ENCODE results near the gene CEP104. TPM values are rescaled to one million over a fixed set of nuclear protein-coding genes. Genes with fewer than 3 reads are reported as not detected.

Gene CEP104
- total RNA-seq, 1 experiment from 2014 or later: 47.7 TPM

- intact Hi-C loops (cut with micrococcal nuclease; ENCODE audit: unreplicated experiment): no loop called here
- no TSS peak for BruUV-seq (replicated peaks)
- H3K79me2 ChIP-seq (ENCODE audit: low read depth): no peaks in the 10 kb centered on the region
- no peaks in the 10 kb centered on the region for H3K27me3 ChIP-seq (ENCODE audit: insufficient read depth, low read depth)
- H3K36me3 ChIP-seq (ENCODE audit: low read depth): no peaks in the 10 kb centered on the region
- no peak for DNase-seq
- H2AFZ ChIP-seq: no peak overlapping the region
- CTCF ChIA-PET: no interaction called here
- peaks cover 3% of the 10 kb centered on the region; the same call in 1 of the 2 replicates for H3F3A ChIP-seq (ENCODE audit: insufficient read depth, low read depth)
- H3K27ac ChIP-seq: no peak overlapping the region
- no peak overlapping the region for H3K4me3 ChIP-seq
- no peaks in the 10 kb centered on the region for H3K9me3 ChIP-seq (ENCODE audit: insufficient read depth, low read depth)
- TF ChIP-seq EZH2 (IDR thresholded peaks at IDR 0.05; ENCODE audit: low read depth) (no peak), CTCF (conservative IDR thresholded peaks at IDR 0.05) (no peak)
- H4K20me1 ChIP-seq (ENCODE audit: insufficient read depth): no peaks in the 10 kb centered on the region
- H3K4me2 ChIP-seq: no peak overlapping the region
- POLR2A ChIA-PET (ENCODE audit: unreplicated experiment): no interaction called here
- no peaks in the 10 kb centered on the region for H3K9me2 ChIP-seq (ENCODE audit: insufficient read depth)
- H3K4me1 ChIP-seq (replicated peaks; ENCODE audit: insufficient read depth): no peaks in the 10 kb centered on the region
Measured at GRCh38 chr1:3871451-3871805, 14.4 kb upstream of the CEP104 start.

GRCh38 chr1:3869751-3870301, 12.8 kb upstream of the CEP104 start:
- Histone ChIP-seq H3K36me3 (ENCODE audit: low read depth) (no peaks in the 10 kb centered on the region), H3K9me2 (ENCODE audit: insufficient read depth) (no peaks in the 10 kb centered on the region), H3K79me2 (ENCODE audit: low read depth) (no peaks in the 10 kb centered on the region), H3K27ac (no peak overlapping the region), H3K27me3 (ENCODE audit: insufficient read depth, low read depth) (no peaks in the 10 kb centered on the region), H3K9me3 (ENCODE audit: insufficient read depth, low read depth) (no peaks in the 10 kb centered on the region), H3K4me2 (no peak overlapping the region), H3K4me1 (replicated peaks; ENCODE audit: insufficient read depth) (no peaks in the 10 kb centered on the region), H3F3A (ENCODE audit: insufficient read depth, low read depth) (peaks cover 3% of the 10 kb centered on the region; the same call in 1 of the 2 replicates), H3K4me3 (no peak overlapping the region), H2AFZ (no peak overlapping the region), H4K20me1 (ENCODE audit: insufficient read depth) (no peaks in the 10 kb centered on the region)
- TF ChIP-seq EZH2 (IDR thresholded peaks at IDR 0.05; ENCODE audit: low read depth) (no peak), CTCF (conservative IDR thresholded peaks at IDR 0.05) (no peak)
- BruUV-seq (replicated peaks): no TSS peak
- DNase-seq: no peak
- intact Hi-C loops (cut with micrococcal nuclease; ENCODE audit: unreplicated experiment): no loop called here
- CTCF ChIA-PET: no interaction called here
- POLR2A ChIA-PET (ENCODE audit: unreplicated experiment): no interaction called here

- Histone ChIP-seq H3K36me3 (ENCODE audit: low read depth) (no peaks in the 10 kb centered on the region), H3K4me2 (no peak overlapping the region), H3K9me3 (ENCODE audit: insufficient read depth, low read depth) (no peaks in the 10 kb centered on the region), H3K79me2 (ENCODE audit: low read depth) (no peaks in the 10 kb centered on the region), H3K4me3 (no peak overlapping the region), H3K27ac (no peak overlapping the region), H2AFZ (no peak overlapping the region), H3K4me1 (replicated peaks; ENCODE audit: insufficient read depth) (no peaks in the 10 kb centered on the region), H3F3A (ENCODE audit: insufficient read depth, low read depth) (peaks cover 3% of the 10 kb centered on the region; the same call in 1 of the 2 replicates), H3K9me2 (ENCODE audit: insufficient read depth) (no peaks in the 10 kb centered on the region), H3K27me3 (ENCODE audit: insufficient read depth, low read depth) (no peaks in the 10 kb centered on the region), H4K20me1 (ENCODE audit: insufficient read depth) (no peaks in the 10 kb centered on the region)
- TF ChIP-seq EZH2 (IDR thresholded peaks at IDR 0.05; ENCODE audit: low read depth): no peak
- no peak for TF ChIP-seq CTCF (conservative IDR thresholded peaks at IDR 0.05)
- POLR2A ChIA-PET (ENCODE audit: unreplicated experiment): no interaction called here
- intact Hi-C loops (cut with micrococcal nuclease; ENCODE audit: unreplicated experiment): no loop called here
- no TSS peak for BruUV-seq (replicated peaks)
- DNase-seq: no peak
- CTCF ChIA-PET: no interaction called here
Measured at GRCh38 chr1:3868464-3869006, 11.5 kb upstream of the CEP104 start.

Measured in PC-9 (cell line).